H1 (cell line): Measurements from ENCODE around the gene SLC7A6OS. TPM values are rescaled to one million over a fixed set of nuclear protein-coding genes. Genes with fewer than 3 reads are reported as not detected.

ENCODE experiments used
- HDAC6 ChIP-seq: IDR thresholded peaks from one replicate; pipeline ENCODE4 v1.7.1; 2012; ENCODE audit warnings: low read depth, mild to moderate bottlenecking, inconsistent platforms, low read length, moderate library complexity
- ZNF274 ChIP-seq: IDR thresholded peaks from 2 replicates; pipeline ENCODE4 v1.7.0; 2012; ENCODE audit warnings: low read length, borderline replicate concordance; ENCODE audit errors: extremely low read depth
- polyA plus RNA-seq, 7 experiments: library from polyadenylated mRNA; depleted of rRNA in 3 of 7; stranded (reverse) in 5 of 7; unstranded in 2 of 7; fragments of >200 nt in 5 of 7; fragments of 200-250 nt in 2 of 7; gene quantifications; 1 replicate in 5 of 7; 2 replicates in 1 of 7; 4 replicates in 1 of 7; pipeline versions ENCODE4 v1.2.1 to v1.2.3, GENCODE V29; 2011 to 2013; ENCODE audit warnings: missing spikeins in 2 of 7, mixed read lengths in 2 of 7
- total RNA-seq: library from RNA; stranded (reverse); fragmentation: NEBNext Ultra II Directional; extraction: Animal tissue kit (Norgen Biotek cat#: 25700); gene quantifications from 2 replicates; pipeline ENCODE4 v1.2.1, GENCODE V29; 2021

SLC7A6OS gene
- total and polyA plus RNA-seq, 2 of the 8 experiments (the other 6 are each of a cell fraction or from before 2014, with no cell fraction given): 7.3 to 21.3 TPM

- TF ChIP-seq ZNF274: no peak
- no peak for TF ChIP-seq HDAC6
These were observed 42.6 kb upstream of the SLC7A6OS start (continued) for GRCh38 chr16:68353366-68353765.
